H1 (cell line): ENCODE data around the gene NHEJ1. TPM values are rescaled to one million over a fixed set of nuclear protein-coding genes. Genes with fewer than 3 reads are reported as not detected.

Experiments
- CTCF ChIA-PET: fragments of 300-600 bp; sonication (Branson Sonifier 250); formaldehyde crosslinking; loops from one replicate; lab custom pipeline; 2021; ENCODE audit not compliant: partially characterized antibody; lab: Charles Lee
- POLR2A ChIA-PET: fragments of 300-600 bp; sonication (Branson Sonifier 250); formaldehyde crosslinking; loops from one replicate; lab custom pipeline; 2021; ENCODE audit warnings: inconsistent platforms; ENCODE audit not compliant: partially characterized antibody; lab: Charles Lee
- DNase-seq, 2 experiments: peaks; one replicate each; pipeline versions ENCODE4 v3.0.0 to v3.0.0-alpha.2; 2010 to 2022; ENCODE audit warnings: low spot score in 2 of 2, low read depth in 1 of 2, mixed read lengths in 1 of 2
- FAIRE-seq: peaks from 2 replicates; lab custom pipeline; 2011; peaks lifted over from hg19 to GRCh38; lab: Jason Lieb, UNC
- H2AFZ ChIP-seq: 2 replicates; pipeline ENCODE4 v1.8.1; 2012; ENCODE audit warnings: low read length, inconsistent platforms
- H2AK5ac ChIP-seq: 2 replicates; pipeline ENCODE4 v1.6.1; 2013; ENCODE audit warnings: low read depth, low read length
- H2BK120ac ChIP-seq: replicated peaks from 2 replicates; pipeline ENCODE3; 2013; ENCODE audit warnings: low read depth, low read length, inconsistent platforms
- H2BK12ac ChIP-seq: 2 replicates; pipeline ENCODE4 v1.6.1; 2013; ENCODE audit warnings: low read depth, low read length
- H2BK15ac ChIP-seq: 2 replicates; pipeline ENCODE4 v1.6.1; 2013; ENCODE audit warnings: low read length
- H2BK20ac ChIP-seq: 2 replicates; pipeline ENCODE4 v1.6.1; 2013; ENCODE audit warnings: low read length
- H2BK5ac ChIP-seq: 2 replicates; pipeline ENCODE4 v1.6.1; 2013; ENCODE audit warnings: low read depth, low read length
- H3K14ac ChIP-seq: 2 replicates; pipeline ENCODE4 v1.6.1; 2013; ENCODE audit warnings: inconsistent platforms; ENCODE audit not compliant: insufficient read length
- H3K18ac ChIP-seq: 2 replicates; pipeline ENCODE4 v1.6.1; 2013; ENCODE audit warnings: low read length; ENCODE audit errors: extremely low read depth
- H3K23ac ChIP-seq: 2 replicates; pipeline ENCODE4 v1.6.1; 2013; ENCODE audit warnings: inconsistent platforms; ENCODE audit not compliant: insufficient read length
- H3K23me2 ChIP-seq: 2 replicates; pipeline ENCODE4 v1.6.1; 2013; ENCODE audit warnings: low read depth, low read length
- H3K27ac ChIP-seq: 2 replicates; pipeline ENCODE4 v1.6.1; 2011; ENCODE audit warnings: low read depth, low read length, inconsistent platforms
- H3K27me3 ChIP-seq, 4 experiments: replicated peaks in 1 of 4; 1 replicate in 1 of 4; 2 replicates in 3 of 4; pipeline versions ENCODE4 v1.6.1 to v1.8.1; 2011 to 2013; ENCODE audit warnings: low read length in 3 of 4, mild to moderate bottlenecking in 3 of 4, inconsistent platforms in 2 of 4, mixed read lengths in 2 of 4, moderate library complexity in 1 of 4; ENCODE audit not compliant: control insufficient read depth in 3 of 4, insufficient read depth in 3 of 4; ENCODE audit errors: extremely low read depth in 1 of 4
- H3K36me3 ChIP-seq, 4 experiments: 2 replicates each; pipeline versions ENCODE4 v1.6.1 to v1.8.1; 2011 to 2013; ENCODE audit warnings: mild to moderate bottlenecking in 4 of 4, low read length in 3 of 4, moderate library complexity in 2 of 4, control low read depth in 1 of 4, inconsistent platforms in 1 of 4; ENCODE audit not compliant: insufficient read depth in 4 of 4, control insufficient read depth in 2 of 4
- H3K4ac ChIP-seq: replicated peaks from 2 replicates; pipeline ENCODE3; 2013; ENCODE audit warnings: low read length, low read depth, mixed read lengths, inconsistent platforms; ENCODE audit not compliant: insufficient read length
- H3K4me1 ChIP-seq, 4 experiments: replicated peaks in 1 of 4; 1 replicate in 1 of 4; 2 replicates in 3 of 4; pipeline versions ENCODE4 v1.6.1 to v1.8.1; 2011 to 2013; ENCODE audit warnings: low read length in 3 of 4, inconsistent platforms in 2 of 4, mixed read lengths in 1 of 4; ENCODE audit not compliant: insufficient read depth in 4 of 4, control insufficient read depth in 3 of 4
- H3K4me2 ChIP-seq, 2 experiments: 2 replicates each; pipeline versions ENCODE4 v1.6.1 to v1.8.1; 2011 to 2013; ENCODE audit warnings: low read depth in 2 of 2, low read length in 2 of 2, control low read depth in 1 of 2, inconsistent platforms in 1 of 2, mild to moderate bottlenecking in 1 of 2; ENCODE audit not compliant: insufficient read depth in 1 of 2
- H3K4me3 ChIP-seq, 4 experiments: fragments of 200-600, 300-600 bp in 1 of 4; sonication (generic), shearing (Covaris generic), sonication (Bioruptor Twin) in 1 of 4; 2 replicates each; pipeline versions ENCODE4 v1.5.1 to v1.8.1; 2011 to 2016; ENCODE audit warnings: low read length in 4 of 4, low read depth in 3 of 4, control low read depth in 2 of 4, inconsistent platforms in 2 of 4, mild to moderate bottlenecking in 2 of 4, mixed read lengths in 1 of 4, moderate library complexity in 1 of 4; ENCODE audit not compliant: insufficient read depth in 2 of 4; ENCODE audit errors: extremely low read depth in 1 of 4
- H3K56ac ChIP-seq: replicated peaks from 2 replicates; pipeline ENCODE3; 2013; ENCODE audit warnings: low read depth, mild to moderate bottlenecking, mixed read lengths, low read length, inconsistent platforms; ENCODE audit not compliant: insufficient read length
- H3K79me1 ChIP-seq: 2 replicates; pipeline ENCODE4 v1.6.1; 2013; ENCODE audit warnings: low read depth, low read length, control low read depth
- H3K79me2 ChIP-seq, 2 experiments: 2 replicates each; pipeline versions ENCODE4 v1.6.1 to v1.8.1; 2012 to 2013; ENCODE audit warnings: low read length in 2 of 2, mild to moderate bottlenecking in 2 of 2, inconsistent platforms in 1 of 2; ENCODE audit not compliant: insufficient read depth in 2 of 2, control insufficient read depth in 1 of 2
- H3K9ac ChIP-seq, 4 experiments: replicated peaks in 1 of 4; 1 replicate in 1 of 4; 2 replicates in 3 of 4; pipeline versions ENCODE4 v1.6.1 to v1.8.1; 2011 to 2013; ENCODE audit warnings: low read depth in 3 of 4, low read length in 3 of 4, control low read depth in 2 of 4, mild to moderate bottlenecking in 2 of 4, moderate library complexity in 2 of 4, inconsistent platforms in 1 of 4; ENCODE audit errors: extremely low read depth in 1 of 4
- H3K9me3 ChIP-seq, 2 experiments: 2 replicates each; pipeline versions ENCODE4 v1.6.1 to v1.8.1; 2012 to 2013; ENCODE audit warnings: mild to moderate bottlenecking in 2 of 2, moderate library complexity in 2 of 2, control low read depth in 1 of 2, inconsistent platforms in 1 of 2, low read depth in 1 of 2, low read length in 1 of 2, mixed read lengths in 1 of 2; ENCODE audit not compliant: insufficient read depth in 2 of 2
- H4K20me1 ChIP-seq, 2 experiments: replicated peaks in 1 of 2; 2 replicates each; pipeline versions ENCODE3 to v1.8.1; 2011 to 2013; ENCODE audit warnings: inconsistent platforms in 2 of 2, low read length in 2 of 2, mild to moderate bottlenecking in 1 of 2; ENCODE audit not compliant: insufficient read depth in 2 of 2, control insufficient read depth in 1 of 2
- H4K5ac ChIP-seq: 2 replicates; pipeline ENCODE4 v1.6.1; 2013; ENCODE audit warnings: low read length, low read depth, mixed read lengths, inconsistent platforms; ENCODE audit not compliant: insufficient read length
- H4K8ac ChIP-seq: 2 replicates; pipeline ENCODE4 v1.8.0; 2013; ENCODE audit warnings: mild to moderate bottlenecking, moderate library complexity, low read length, inconsistent platforms; ENCODE audit not compliant: insufficient read depth; ENCODE audit errors: extremely low read depth
- H4K91ac ChIP-seq: replicated peaks from 2 replicates; pipeline ENCODE3; 2013; ENCODE audit warnings: low read length, mixed read lengths, inconsistent platforms; ENCODE audit not compliant: insufficient read length
- CTBP2 ChIP-seq: IDR thresholded peaks from 2 replicates; pipeline ENCODE4 v1.7.0; 2011; ENCODE audit warnings: borderline replicate concordance, mild to moderate bottlenecking, moderate library complexity, mixed read lengths, low read length; ENCODE audit not compliant: insufficient read depth, insufficient read length
- CTCF ChIP-seq, 3 experiments: IDR thresholded peaks; 1 replicate in 2 of 3; 2 replicates in 1 of 3; pipeline versions ENCODE4 v1.5.1 to v1.6.1; 2011; ENCODE audit warnings: low read length in 3 of 3, mild to moderate bottlenecking in 3 of 3, inconsistent platforms in 2 of 3, low read depth in 1 of 3, moderate library complexity in 1 of 3; ENCODE audit not compliant: insufficient read depth in 1 of 3; ENCODE audit errors: control extremely low read depth in 1 of 3
- HDAC2 ChIP-seq, 2 experiments: fragments of 300-600 bp in 1 of 2; sonication (generic) in 1 of 2; IDR thresholded peaks; 2 replicates each; pipeline ENCODE4 v1.6.1; 2011 to 2012; ENCODE audit warnings: low read depth in 2 of 2, low read length in 2 of 2, mild to moderate bottlenecking in 2 of 2, moderate library complexity in 2 of 2, borderline replicate concordance in 1 of 2, inconsistent platforms in 1 of 2
- NANOG ChIP-seq: IDR thresholded peaks from 2 replicates; pipeline ENCODE4 v1.6.1; 2011; ENCODE audit warnings: low read length, low read depth, mild to moderate bottlenecking, inconsistent platforms; ENCODE audit not compliant: insufficient read depth, poor library complexity, severe bottlenecking
- POLR2A ChIP-seq, 2 experiments: IDR thresholded peaks; 1 replicate in 1 of 2; 2 replicates in 1 of 2; pipeline ENCODE4 v1.6.1; 2011; ENCODE audit warnings: low read depth in 2 of 2, low read length in 2 of 2, mild to moderate bottlenecking in 2 of 2; ENCODE audit errors: control extremely low read depth in 1 of 2
- RNF2 ChIP-seq: fragments of 200-900, 300-1000 bp; sonication (generic); IDR thresholded peaks from 2 replicates; pipeline ENCODE4 v1.7.1; 2016; ENCODE audit warnings: borderline replicate concordance, low read depth, mild to moderate bottlenecking, antibody characterized with exemption, low read length; ENCODE audit not compliant: poor library complexity, severe bottlenecking; ENCODE audit errors: missing control alignments
- polyA plus RNA-seq, 7 experiments: library from polyadenylated mRNA; depleted of rRNA in 3 of 7; stranded (reverse) in 5 of 7; unstranded in 2 of 7; fragments of >200 nt in 5 of 7; fragments of 200-250 nt in 2 of 7; gene quantifications; 1 replicate in 5 of 7; 2 replicates in 1 of 7; 4 replicates in 1 of 7; pipeline versions ENCODE4 v1.2.1 to v1.2.3, GENCODE V29; 2011 to 2013; ENCODE audit warnings: missing spikeins in 2 of 7, mixed read lengths in 2 of 7
- total RNA-seq: library from RNA; stranded (reverse); fragmentation: NEBNext Ultra II Directional; extraction: Animal tissue kit (Norgen Biotek cat#: 25700); gene quantifications from 2 replicates; pipeline ENCODE4 v1.2.1, GENCODE V29; 2021

The NHEJ1 gene
- total and polyA plus RNA-seq, 2 of the 8 experiments (the other 6 are each of a cell fraction or from before 2014, with no cell fraction given), result 22.7 to 24.1 TPM

GRCh38 chr2:219081701-219082331 is 78.8 kb downstream of the NHEJ1 start:
- H4K8ac ChIP-seq, result no peak overlapping the region
- no peak overlapping the region for H2BK15ac ChIP-seq
- no peak overlapping the region for H3K4me3 ChIP-seq
- H3K36me3 ChIP-seq, result peaks cover 0 to 2% (median 0%) of the 10 kb centered on the region in 4 experiments; a peak in 2 of 8 replicates
- no peak overlapping the region for H2BK20ac ChIP-seq
- no peak overlapping the region for H3K56ac ChIP-seq
- H2AFZ ChIP-seq, result no peak overlapping the region
- H3K27ac ChIP-seq, result no peak overlapping the region
- ChIA-PET POLR2A (no interaction called here), CTCF (interaction anchor here (1.4 to 62.8 kb wide), 8 partner anchors 9 to 87 kb away, joined by 3 to 1777 read pairs (median 6); no protein-coding TSS in a partner anchor)
- H3K18ac ChIP-seq, result no peak overlapping the region
- H3K4me2 ChIP-seq, result no peak overlapping the region
- no peak for DNase-seq
- H4K91ac ChIP-seq, result no peak overlapping the region
- H3K79me1 ChIP-seq, result no peaks in the 10 kb centered on the region
- H3K14ac ChIP-seq, result no peak overlapping the region
- H4K5ac ChIP-seq, result no peak overlapping the region
- H4K20me1 ChIP-seq, result peaks cover 0 to 4% of the 10 kb centered on the region in 2 experiments
- no peak overlapping the region for H3K4ac ChIP-seq
- H3K79me2 ChIP-seq, result no peaks in the 10 kb centered on the region
- H3K4me1 ChIP-seq, result no peaks in the 10 kb centered on the region
- no peak overlapping the region for H2BK5ac ChIP-seq
- H2BK120ac ChIP-seq, result no peak overlapping the region
- H2BK12ac ChIP-seq, result no peak overlapping the region
- FAIRE-seq, result no peak
- H3K23ac ChIP-seq, result no peak overlapping the region
- H3K27me3 ChIP-seq, result no peaks in the 10 kb centered on the region
- H2AK5ac ChIP-seq, result no peak overlapping the region
- no peaks in the 10 kb centered on the region for H3K23me2 ChIP-seq
- H3K9me3 ChIP-seq, result no peaks in the 10 kb centered on the region
- no peak overlapping the region for H3K9ac ChIP-seq
- TF ChIP-seq HDAC2 (IDR thresholded peaks at IDR 0.05; ENCODE audit: borderline replicate concordance in 1 of 2, low read depth in 2 of 2, low read length in 2 of 2), result no peak
- no peak for TF ChIP-seq CTCF (IDR thresholded peaks at IDR 0.05; ENCODE audit: control extremely low read depth in 1 of 3, insufficient read depth in 1 of 3, low read depth in 1 of 3, low read length in 3 of 3)
- no peak for TF ChIP-seq NANOG
- TF ChIP-seq POLR2A (IDR thresholded peaks at IDR 0.05; ENCODE audit: control extremely low read depth in 1 of 2, low read depth in 2 of 2, low read length in 2 of 2), result no peak
- no peak for TF ChIP-seq CTBP2
- TF ChIP-seq RNF2, result no peak
